HEK293T (cell line): ENCODE results near the gene IL21.

Source experiments
- CTCF ChIA-PET: fragments of 350-600 bp; formaldehyde crosslinking; extraction: SDS; loops from one replicate; lab custom pipeline; 2021; ENCODE audit warnings: antibody characterized with exemption, inconsistent platforms; lab: Yijun Ruan, JAX
- POLR2A ChIA-PET: fragments of 350-600 bp; formaldehyde crosslinking; extraction: SDS; loops from one replicate; lab custom pipeline; 2020; ENCODE audit warnings: antibody characterized with exemption, inconsistent platforms; lab: Yijun Ruan, JAX
- DNase-seq: peaks from one replicate; pipeline ENCODE4 v3.0.0; 2012; ENCODE audit warnings: mixed read lengths; ENCODE audit errors: extremely low spot score
- ARNT ChIP-seq: fragments of 450-650 bp; IDR thresholded peaks from 2 replicates; pipeline ENCODE4 v1.6.1; 2017; ENCODE audit warnings: mild to moderate bottlenecking
- BHLHE40 ChIP-seq: fragments of 450-650 bp; IDR thresholded peaks from 2 replicates; pipeline ENCODE4 v1.6.1; 2016; ENCODE audit warnings: mild to moderate bottlenecking, moderate library complexity, borderline replicate concordance
- CTBP1 ChIP-seq: fragments of 450-650 bp; IDR thresholded peaks from 2 replicates; pipeline ENCODE4 v1.6.1; 2016; ENCODE audit warnings: borderline replicate concordance
- ELF4 ChIP-seq: fragments of 450-650 bp; IDR thresholded peaks from 2 replicates; pipeline ENCODE4 v1.6.1; 2017; ENCODE audit warnings: antibody characterized with exemption
- FOXA1 ChIP-seq: fragments of 450-650 bp; IDR thresholded peaks from 2 replicates; pipeline ENCODE4 v1.6.1; 2016; ENCODE audit warnings: mild to moderate bottlenecking
- FOXK2 ChIP-seq: fragments of 450-650 bp; IDR thresholded peaks from 2 replicates; pipeline ENCODE4 v1.6.1; 2016; ENCODE audit warnings: mild to moderate bottlenecking
- FOXM1 ChIP-seq: fragments of 450-650 bp; IDR thresholded peaks from 2 replicates; pipeline ENCODE4 v1.6.1; 2017; ENCODE audit warnings: mild to moderate bottlenecking, borderline replicate concordance
- HDGF ChIP-seq: fragments of 450-650 bp; IDR thresholded peaks from 2 replicates; pipeline ENCODE4 v1.6.1; 2017; ENCODE audit warnings: antibody characterized with exemption, borderline replicate concordance
- L3MBTL2 ChIP-seq: fragments of 450-650 bp; conservative IDR thresholded peaks from 2 replicates; pipeline ENCODE4 v1.6.1; 2016; ENCODE audit warnings: mild to moderate bottlenecking
- LEF1 ChIP-seq: fragments of 450-650 bp; IDR thresholded peaks from 2 replicates; pipeline ENCODE4 v1.6.1; 2017; ENCODE audit warnings: mild to moderate bottlenecking, borderline replicate concordance
- NFRKB ChIP-seq: fragments of 450-650 bp; IDR thresholded peaks from 2 replicates; pipeline ENCODE4 v1.6.1; 2016; ENCODE audit warnings: mild to moderate bottlenecking, moderate library complexity
- SP1 ChIP-seq: fragments of 450-650 bp; IDR thresholded peaks from 2 replicates; pipeline ENCODE4 v1.6.1; 2017
- SUZ12 ChIP-seq: fragments of 450-650 bp; IDR thresholded peaks from 2 replicates; pipeline ENCODE4 v1.6.1; 2016; ENCODE audit warnings: mild to moderate bottlenecking
- TARDBP ChIP-seq: fragments of 450-650 bp; IDR thresholded peaks from 2 replicates; pipeline ENCODE4 v1.6.1; 2016
- ZNF384 ChIP-seq: fragments of 450-650 bp; IDR thresholded peaks from 2 replicates; pipeline ENCODE4 v1.6.1; 2016
- TF ChIP-seq, protein P1 (sequence below): fragments of 450-650 bp; IDR thresholded peaks from 2 replicates; pipeline ENCODE4 v1.6.1; 2016

The IL21 gene

DNA sequence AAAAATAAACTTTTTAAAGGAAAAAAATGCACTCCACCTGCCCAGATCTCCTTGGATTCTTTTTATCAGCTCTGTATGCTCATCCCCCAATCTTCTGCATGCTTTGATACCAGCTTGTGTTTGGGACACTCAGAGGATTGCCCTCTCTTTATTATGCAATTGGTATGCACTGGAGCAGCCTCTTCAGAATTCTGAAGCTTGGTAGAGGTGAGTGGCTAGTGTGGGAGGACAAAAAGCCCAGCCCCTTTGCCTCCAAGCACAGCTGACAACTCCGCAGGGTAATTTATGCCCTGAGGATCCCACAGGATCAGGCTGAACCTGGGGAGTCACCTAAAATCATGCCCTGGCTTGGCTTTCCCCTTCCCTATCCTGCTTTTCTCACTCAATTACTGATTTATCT is 16.7 kb downstream of the IL21 start:
- ChIA-PET CTCF (interaction anchor here (1.4 to 1.8 kb wide), 2 partner anchors 29 to 113 kb away, joined by 3 to 5 read pairs; no protein-coding TSS in a partner anchor), POLR2A (no interaction called here)
- TF ChIP-seq HDGF (no peak), SP1 (no peak), TARDBP (no peak), LEF1 (no peak), FOXM1 (no peak), ZNF384 (no peak), ELF4 (no peak), CTBP1 (no peak), FOXK2 (no peak), FOXA1 (no peak), BHLHE40 (no peak), NFRKB (no peak), SUZ12 (no peak), L3MBTL2 (no peak)
- TF ChIP-seq, protein P1, sequence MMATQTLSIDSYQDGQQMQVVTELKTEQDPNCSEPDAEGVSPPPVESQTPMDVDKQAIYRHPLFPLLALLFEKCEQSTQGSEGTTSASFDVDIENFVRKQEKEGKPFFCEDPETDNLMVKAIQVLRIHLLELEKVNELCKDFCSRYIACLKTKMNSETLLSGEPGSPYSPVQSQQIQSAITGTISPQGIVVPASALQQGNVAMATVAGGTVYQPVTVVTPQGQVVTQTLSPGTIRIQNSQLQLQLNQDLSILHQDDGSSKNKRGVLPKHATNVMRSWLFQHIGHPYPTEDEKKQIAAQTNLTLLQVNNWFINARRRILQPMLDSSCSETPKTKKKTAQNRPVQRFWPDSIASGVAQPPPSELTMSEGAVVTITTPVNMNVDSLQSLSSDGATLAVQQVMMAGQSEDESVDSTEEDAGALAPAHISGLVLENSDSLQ, result no peak
- no peak for DNase-seq

DNA sequence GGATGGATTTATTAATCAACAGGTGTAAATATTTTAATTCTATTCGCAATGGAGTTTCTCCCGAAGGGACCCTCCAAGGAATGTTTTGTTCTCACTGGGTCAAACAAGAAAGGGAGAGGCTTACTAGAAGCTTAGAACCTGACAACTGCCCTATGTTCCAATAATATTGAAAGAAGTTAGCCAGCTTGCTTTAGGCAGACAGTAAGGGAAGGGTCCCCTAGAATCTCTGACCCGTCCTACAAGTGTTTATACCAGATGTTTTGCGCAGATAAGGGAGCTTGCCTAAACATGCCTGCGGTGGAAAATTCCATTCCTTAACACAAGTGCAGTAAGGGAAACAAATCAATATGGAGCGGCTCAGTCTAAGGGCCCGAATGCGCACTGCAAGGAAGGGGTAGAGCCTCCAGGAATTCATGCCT is 17.7 kb downstream of the IL21 start:
- ChIA-PET CTCF (interaction anchor here (0.6 to 1.8 kb wide), 5 partner anchors 10 to 1114 kb away, joined by 3 to 5 read pairs (median 3); partner anchors contain the start of gene BBS12), POLR2A (no interaction called here)
- TF ChIP-seq BHLHE40, result no peak
- TF ChIP-seq ZNF384, result no peak
- TF ChIP-seq FOXK2, result no peak
- no peak for TF ChIP-seq ARNT
- no peak for TF ChIP-seq HDGF
- no peak for TF ChIP-seq FOXM1
- TF ChIP-seq, protein P1, result no peak
- no peak for TF ChIP-seq L3MBTL2
- no peak for TF ChIP-seq SUZ12
- no peak for TF ChIP-seq SP1
- TF ChIP-seq CTBP1, result no peak
- no peak for TF ChIP-seq NFRKB
- no peak for TF ChIP-seq LEF1
- no peak for TF ChIP-seq FOXA1
- TF ChIP-seq TARDBP, result no peak
- no peak for TF ChIP-seq ELF4
- no peak for DNase-seq

DNA sequence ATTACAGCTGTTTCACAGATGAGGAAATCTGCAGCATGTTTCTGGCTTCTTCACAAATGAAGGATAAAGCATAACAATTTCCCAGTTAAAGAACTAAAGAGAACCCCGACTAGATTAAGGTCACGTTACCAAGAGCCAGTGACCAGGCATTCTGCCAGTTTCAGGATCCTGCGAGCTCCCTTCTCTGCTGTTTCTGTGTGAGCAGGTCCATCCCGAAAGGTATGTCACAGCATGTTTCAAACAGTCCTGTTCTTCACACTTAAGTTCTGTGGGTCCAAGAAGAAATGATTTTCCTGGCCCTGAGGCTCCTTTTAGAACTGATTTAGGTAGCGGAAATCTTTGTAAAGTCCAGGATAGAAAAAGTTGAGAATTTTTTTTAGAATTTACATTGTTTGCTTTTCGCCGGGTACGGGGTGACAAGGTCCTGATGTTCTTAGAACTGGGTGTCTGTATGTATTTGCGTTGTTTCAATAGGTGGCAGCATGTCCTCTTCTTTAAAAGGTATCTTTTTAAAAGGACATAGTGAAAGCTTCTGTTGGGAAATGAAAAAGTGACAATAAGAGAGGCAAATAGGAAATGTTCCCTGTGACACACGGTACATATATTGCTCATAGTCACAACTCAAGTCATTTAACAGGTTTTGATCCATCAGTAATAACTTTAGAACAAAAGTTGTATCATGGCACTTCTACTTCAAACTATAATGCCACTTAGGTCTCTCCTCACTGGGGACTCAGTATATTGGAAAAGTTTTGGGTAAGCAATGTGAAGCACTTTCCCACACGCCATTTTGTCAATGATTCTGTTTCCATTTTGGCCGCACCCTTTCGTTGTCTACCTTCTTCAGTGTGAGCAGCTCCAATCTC is 18.4 kb downstream of the IL21 start:
- ChIA-PET CTCF (interaction anchor here (0.6 to 1.4 kb wide), 4 partner anchors 9 to 1115 kb away, joined by 3 read pairs; partner anchors contain the start of gene BBS12), POLR2A (no interaction called here)
- DNase-seq, result no peak
- no peak for TF ChIP-seq TARDBP
- TF ChIP-seq ARNT, result no peak
- TF ChIP-seq NFRKB, result no peak
- TF ChIP-seq HDGF, result no peak
- no peak for TF ChIP-seq ELF4

DNA sequence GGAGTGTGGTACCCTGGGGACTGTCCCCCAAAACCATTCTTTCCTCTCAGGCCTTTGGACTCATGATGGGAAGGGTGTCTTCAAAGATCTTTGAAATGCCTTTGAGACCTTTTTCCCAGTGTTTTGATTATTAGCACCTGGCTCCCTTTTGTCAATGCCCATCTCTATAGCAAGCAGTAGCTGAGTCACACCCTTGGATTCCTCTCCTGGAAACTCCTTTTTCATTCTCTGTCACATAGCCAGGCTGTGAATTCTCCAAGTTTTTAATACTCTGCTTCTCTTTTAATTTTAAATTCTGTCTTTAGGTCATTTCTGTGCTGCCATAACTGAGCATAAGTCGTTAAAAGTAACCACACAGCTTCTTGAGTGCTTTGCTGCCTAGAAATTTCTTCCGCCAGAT is 29.7 kb downstream of the IL21 start:
- ChIA-PET CTCF (no interaction called here), POLR2A (no interaction called here)
- no peak for DNase-seq
- TF ChIP-seq TARDBP (no peak), ZNF384 (no peak), L3MBTL2 (no peak), NFRKB (no peak), BHLHE40 (no peak), ARNT (no peak), FOXM1 (no peak), FOXA1 (no peak), LEF1 (no peak), ELF4 (no peak), SP1 (no peak), CTBP1 (no peak)
- TF ChIP-seq, protein P1, result no peak

DNA sequence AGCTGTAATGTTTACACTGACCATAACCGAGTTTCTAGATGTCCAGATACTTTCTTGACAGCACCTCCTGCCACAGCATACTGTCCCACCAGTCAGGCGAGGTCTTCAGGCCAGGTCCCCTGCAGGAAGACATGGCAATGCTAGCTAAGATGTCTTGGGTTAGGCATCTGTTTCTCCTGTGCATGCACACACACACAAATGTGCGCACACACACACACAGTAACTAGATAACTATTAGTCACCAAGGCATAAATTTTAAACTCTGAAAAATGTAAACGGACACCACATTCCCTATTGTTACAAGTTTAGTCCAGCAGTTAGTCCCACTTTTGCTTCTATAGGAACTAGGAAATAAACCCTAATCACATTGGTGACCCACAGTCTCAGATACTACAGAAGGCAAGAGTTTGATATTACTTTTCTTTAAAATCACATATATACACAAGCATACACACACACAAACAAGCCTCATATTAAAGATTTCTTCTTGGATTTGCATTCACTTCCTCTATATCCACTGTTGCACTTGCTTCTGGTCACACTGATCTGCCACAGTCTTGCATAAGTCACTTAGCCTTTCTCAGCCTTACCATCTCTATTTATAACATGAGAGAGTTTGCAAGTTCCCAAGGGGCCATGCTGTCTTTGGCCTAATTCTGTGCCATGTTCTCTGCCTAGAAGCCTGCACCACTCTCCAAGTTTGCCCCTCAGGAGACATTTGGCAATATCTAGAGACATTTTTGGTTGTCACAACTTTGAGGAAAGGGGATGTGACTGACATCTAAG is 32.2 kb downstream of the IL21 start:
- POLR2A ChIA-PET, result no interaction called here
- no peak for DNase-seq
- CTCF ChIA-PET, result no interaction called here
- TF ChIP-seq FOXK2 (no peak), ELF4 (no peak), CTBP1 (no peak), SP1 (no peak), BHLHE40 (no peak)
- TF ChIP-seq, protein P1, result no peak
